A673 (cell line): ENCODE measurements around the gene LMAN1L. TPM values are rescaled to one million over a fixed set of nuclear protein-coding genes. Genes with fewer than 3 reads are reported as not detected.

Experiments
- BruUV-seq: library from RNA; stranded (reverse); fragments of 400-500 nt; replicated peaks from 2 replicates; lab custom pipeline; 2021; lab: Mats Ljungman, UMichigan
- CTCF ChIA-PET: fragments of 300-600 bp; sonication (Branson Sonifier 250); formaldehyde crosslinking; loops from one replicate; lab custom pipeline; 2022; ENCODE audit warnings: antibody characterized with exemption; lab: Charles Lee
- POLR2A ChIA-PET: fragments of 300-600 bp; sonication (Branson Sonifier 250); formaldehyde crosslinking; loops from one replicate; lab custom pipeline; 2022; ENCODE audit warnings: antibody characterized with exemption; ENCODE audit not compliant: low non-redundant PET; lab: Charles Lee
- DNase-seq: peaks from one replicate; pipeline ENCODE4 v3.0.0-alpha.2; 2015; ENCODE audit warnings: low spot score
- H3K27ac ChIP-seq: fragments of 200-600 bp; sonication (generic); 2 replicates; pipeline ENCODE4 v1.5.1; 2016; ENCODE audit warnings: mixed run types, low read depth, mild to moderate bottlenecking, mixed read lengths, antibody characterized with exemption, low read length; ENCODE audit not compliant: poor library complexity, severe bottlenecking
- H3K27me3 ChIP-seq: fragments of 200-600 bp; sonication (generic); replicated peaks from 2 replicates; pipeline ENCODE4 v1.6.1; 2017; ENCODE audit warnings: mixed run types, low read depth, mild to moderate bottlenecking, mixed read lengths, antibody characterized with exemption, low read length; ENCODE audit not compliant: insufficient read depth, poor library complexity
- H3K36me3 ChIP-seq: fragments of 200-600 bp; sonication (generic); 2 replicates; pipeline ENCODE4 v1.6.1; 2016; ENCODE audit warnings: mixed run types, mild to moderate bottlenecking, mixed read lengths, antibody characterized with exemption, low read length; ENCODE audit not compliant: insufficient read depth, poor library complexity, severe bottlenecking
- H3K4me1 ChIP-seq: fragments of 200-600 bp; sonication (generic); 2 replicates; pipeline ENCODE4 v1.6.1; 2017; ENCODE audit warnings: mixed run types, mild to moderate bottlenecking, mixed read lengths, antibody characterized with exemption, low read length; ENCODE audit not compliant: insufficient read depth, poor library complexity, severe bottlenecking
- H3K4me3 ChIP-seq: fragments of 200-600 bp; sonication (generic); 2 replicates; pipeline ENCODE4 v1.5.1; 2016; ENCODE audit warnings: low read depth, mixed run types, mild to moderate bottlenecking, mixed read lengths, low read length; ENCODE audit not compliant: poor library complexity, severe bottlenecking
- H3K9me3 ChIP-seq: fragments of 200-600 bp; sonication (generic); 2 replicates; pipeline ENCODE4 v1.6.1; 2016; ENCODE audit warnings: mixed run types, low read depth, mild to moderate bottlenecking, mixed read lengths, antibody characterized with exemption, low read length; ENCODE audit not compliant: poor library complexity, severe bottlenecking
- CTCF ChIP-seq: fragments of 300-800, 200-600 bp; sonication (generic); conservative IDR thresholded peaks from 2 replicates; pipeline ENCODE4 v1.5.1; 2017; ENCODE audit warnings: low read depth, mild to moderate bottlenecking, antibody characterized with exemption, low read length, moderate library complexity, mixed read lengths
- EZH2 ChIP-seq: fragments of 200-600 bp; sonication (generic); IDR thresholded peaks from 2 replicates; pipeline ENCODE4 v1.6.1; 2017; ENCODE audit warnings: borderline replicate concordance, low read depth, mild to moderate bottlenecking, mixed read lengths, antibody characterized with exemption, low read length; ENCODE audit not compliant: poor library complexity, severe bottlenecking
- intact Hi-C: fragments of 100-400 bp; cut with micrococcal nuclease; formaldehyde crosslinking; loops from one replicate; pipeline ENCODE4 v1.10.0; 2022; ENCODE audit not compliant: unreplicated experiment
- total RNA-seq: library from RNA; stranded (reverse); gene quantifications from 2 replicates; pipeline ENCODE4 v1.2.3, GENCODE V29; 2021

Gene LMAN1L
- total RNA-seq, 1 experiment from 2014 or later, result 0.80 TPM

GRCh38 chr15:74786551-74787165 is 26.0 kb upstream of the LMAN1L start:
- POLR2A ChIA-PET, result no interaction called here
- Histone ChIP-seq H3K27ac (no peak overlapping the region), H3K4me1 (peaks cover 67% of the 10 kb centered on the region), H3K36me3 (peaks cover 8% of the 10 kb centered on the region), H3K27me3 (no peaks in the 10 kb centered on the region), H3K4me3 (no peak overlapping the region), H3K9me3 (no peaks in the 10 kb centered on the region)
- CTCF ChIA-PET, result interaction anchor here (0.8 to 1.5 kb wide), 5 partner anchors 9 to 114 kb away, joined by 4 to 10 read pairs (median 8); no protein-coding TSS in a partner anchor
- BruUV-seq, result no TSS peak
- intact Hi-C loops, result no loop called here
- TF ChIP-seq CTCF (no peak), EZH2 (no peak)
- DNase-seq, result no peak

DNA sequence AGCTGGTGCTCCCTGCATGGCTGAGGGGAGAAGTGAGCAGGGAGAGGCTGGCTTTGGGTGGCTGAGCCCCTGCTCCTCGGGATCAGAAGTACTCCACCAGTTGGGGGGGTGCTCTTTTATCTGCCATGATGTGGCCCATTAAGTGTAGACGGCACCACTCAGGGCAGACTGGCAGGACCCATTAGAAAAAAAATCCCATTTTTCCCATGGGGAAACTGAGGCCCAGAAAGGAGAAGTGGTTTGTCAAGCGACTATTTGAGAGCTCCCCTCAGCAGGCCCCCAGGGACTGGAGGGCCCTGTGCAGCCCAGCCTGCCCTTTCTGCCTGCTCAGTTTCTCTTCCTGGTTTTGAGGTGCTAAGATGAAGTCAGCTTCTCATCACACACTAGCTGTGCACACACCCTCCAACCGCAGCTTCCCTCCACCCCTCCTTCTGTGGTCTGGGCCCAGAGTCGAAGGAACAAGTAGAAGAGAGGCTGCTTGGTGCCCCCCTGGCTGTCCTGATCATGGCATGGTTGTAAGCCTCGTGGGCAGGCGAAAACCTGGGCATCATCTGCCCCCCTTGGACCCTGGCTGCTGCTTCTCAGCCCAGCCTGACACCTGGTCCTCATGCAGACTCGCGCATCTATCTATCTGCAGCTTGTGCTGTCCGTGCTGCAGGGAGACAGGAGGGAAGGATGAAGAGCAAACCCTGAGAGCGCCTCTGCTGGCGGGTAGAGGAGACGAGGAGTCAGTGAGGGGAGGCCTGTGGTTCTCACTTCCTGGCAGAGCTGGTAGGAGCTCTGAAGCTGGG is 25.2 kb upstream of the LMAN1L start:
- TF ChIP-seq EZH2 (no peak), CTCF (peak; percentile 86)
- intact Hi-C loops, result no loop called here
- H3K27ac ChIP-seq, result peak overlapping the region; percentile 44
- no peak overlapping the region for H3K4me3 ChIP-seq
- H3K27me3 ChIP-seq, result no peaks in the 10 kb centered on the region
- no peaks in the 10 kb centered on the region for H3K9me3 ChIP-seq
- DNase-seq, result peak; percentile 88
- ChIA-PET CTCF (interaction anchor here (0.6 to 1.5 kb wide), 7 partner anchors 10 to 157 kb away, joined by 3 to 10 read pairs (median 5); no protein-coding TSS in a partner anchor), POLR2A (interaction anchor here (0.6 kb wide), 1 partner anchor 51 kb away, joined by 3 read pairs; no protein-coding TSS in a partner anchor)
- peaks cover 66% of the 10 kb centered on the region for H3K4me1 ChIP-seq
- peaks cover 8% of the 10 kb centered on the region for H3K36me3 ChIP-seq
- no TSS peak for BruUV-seq

DNA sequence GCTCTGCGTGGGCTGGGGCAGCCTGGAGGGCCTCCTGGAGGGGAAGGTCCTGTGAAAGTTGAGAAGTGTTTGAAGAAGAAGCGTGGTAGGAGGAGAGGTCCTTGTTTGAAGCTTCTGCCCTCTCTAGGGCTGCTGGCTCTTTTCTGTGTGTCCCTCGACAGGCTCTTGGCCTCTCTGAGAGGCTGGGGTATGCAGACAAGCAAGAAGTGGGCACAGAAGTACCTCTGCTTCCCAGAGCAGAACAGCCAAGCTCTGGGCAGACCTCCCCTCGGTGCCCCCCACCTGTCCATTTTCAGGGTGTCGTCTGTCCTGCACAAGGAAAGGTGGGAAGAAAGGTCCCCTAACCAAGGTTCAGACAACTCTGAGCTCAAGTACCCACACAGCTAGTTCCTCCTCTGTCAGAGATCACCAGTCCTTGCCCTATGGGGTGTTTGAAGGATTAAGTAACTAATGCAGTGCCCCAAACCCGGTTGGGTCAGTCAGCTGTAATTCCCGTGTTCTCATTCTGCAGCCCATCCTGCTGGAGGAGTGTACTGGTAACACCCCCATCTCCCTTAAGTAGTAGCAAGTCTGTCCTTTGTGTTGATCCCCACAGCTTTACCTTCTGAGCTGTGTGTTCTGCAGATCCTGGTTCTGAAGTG is 24.5 kb upstream of the LMAN1L start:
- POLR2A ChIA-PET, result interaction anchor here (0.6 kb wide), 2 partner anchors 51 to 1055 kb away, joined by 3 read pairs; no protein-coding TSS in a partner anchor
- peaks cover 66% of the 10 kb centered on the region for H3K4me1 ChIP-seq
- CTCF ChIA-PET, result interaction anchor here (0.6 to 1.5 kb wide), 6 partner anchors 10 to 898 kb away, joined by 3 to 10 read pairs (median 4); no protein-coding TSS in a partner anchor
- BruUV-seq, result no TSS peak
- H3K36me3 ChIP-seq, result peaks cover 8% of the 10 kb centered on the region
- H3K27ac ChIP-seq, result peak overlapping the region; percentile 44
- intact Hi-C loops, result no loop called here
- no peak for DNase-seq
- no peaks in the 10 kb centered on the region for H3K9me3 ChIP-seq
- TF ChIP-seq EZH2 (no peak), CTCF (no peak)
- H3K27me3 ChIP-seq, result no peaks in the 10 kb centered on the region
- no peak overlapping the region for H3K4me3 ChIP-seq
